GM10847 (cell line): ENCODE data around the gene SBF1.

Experiments used
- POLR2A ChIP-seq: IDR thresholded peaks from 2 replicates; pipeline ENCODE4 v1.6.1; 2011; ENCODE audit not compliant: insufficient read length; ENCODE audit errors: extremely low read depth

SBF1 gene, protein sequence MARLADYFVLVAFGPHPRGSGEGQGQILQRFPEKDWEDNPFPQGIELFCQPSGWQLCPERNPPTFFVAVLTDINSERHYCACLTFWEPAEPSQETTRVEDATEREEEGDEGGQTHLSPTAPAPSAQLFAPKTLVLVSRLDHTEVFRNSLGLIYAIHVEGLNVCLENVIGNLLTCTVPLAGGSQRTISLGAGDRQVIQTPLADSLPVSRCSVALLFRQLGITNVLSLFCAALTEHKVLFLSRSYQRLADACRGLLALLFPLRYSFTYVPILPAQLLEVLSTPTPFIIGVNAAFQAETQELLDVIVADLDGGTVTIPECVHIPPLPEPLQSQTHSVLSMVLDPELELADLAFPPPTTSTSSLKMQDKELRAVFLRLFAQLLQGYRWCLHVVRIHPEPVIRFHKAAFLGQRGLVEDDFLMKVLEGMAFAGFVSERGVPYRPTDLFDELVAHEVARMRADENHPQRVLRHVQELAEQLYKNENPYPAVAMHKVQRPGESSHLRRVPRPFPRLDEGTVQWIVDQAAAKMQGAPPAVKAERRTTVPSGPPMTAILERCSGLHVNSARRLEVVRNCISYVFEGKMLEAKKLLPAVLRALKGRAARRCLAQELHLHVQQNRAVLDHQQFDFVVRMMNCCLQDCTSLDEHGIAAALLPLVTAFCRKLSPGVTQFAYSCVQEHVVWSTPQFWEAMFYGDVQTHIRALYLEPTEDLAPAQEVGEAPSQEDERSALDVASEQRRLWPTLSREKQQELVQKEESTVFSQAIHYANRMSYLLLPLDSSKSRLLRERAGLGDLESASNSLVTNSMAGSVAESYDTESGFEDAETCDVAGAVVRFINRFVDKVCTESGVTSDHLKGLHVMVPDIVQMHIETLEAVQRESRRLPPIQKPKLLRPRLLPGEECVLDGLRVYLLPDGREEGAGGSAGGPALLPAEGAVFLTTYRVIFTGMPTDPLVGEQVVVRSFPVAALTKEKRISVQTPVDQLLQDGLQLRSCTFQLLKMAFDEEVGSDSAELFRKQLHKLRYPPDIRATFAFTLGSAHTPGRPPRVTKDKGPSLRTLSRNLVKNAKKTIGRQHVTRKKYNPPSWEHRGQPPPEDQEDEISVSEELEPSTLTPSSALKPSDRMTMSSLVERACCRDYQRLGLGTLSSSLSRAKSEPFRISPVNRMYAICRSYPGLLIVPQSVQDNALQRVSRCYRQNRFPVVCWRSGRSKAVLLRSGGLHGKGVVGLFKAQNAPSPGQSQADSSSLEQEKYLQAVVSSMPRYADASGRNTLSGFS (N-terminal part only)

DNA sequence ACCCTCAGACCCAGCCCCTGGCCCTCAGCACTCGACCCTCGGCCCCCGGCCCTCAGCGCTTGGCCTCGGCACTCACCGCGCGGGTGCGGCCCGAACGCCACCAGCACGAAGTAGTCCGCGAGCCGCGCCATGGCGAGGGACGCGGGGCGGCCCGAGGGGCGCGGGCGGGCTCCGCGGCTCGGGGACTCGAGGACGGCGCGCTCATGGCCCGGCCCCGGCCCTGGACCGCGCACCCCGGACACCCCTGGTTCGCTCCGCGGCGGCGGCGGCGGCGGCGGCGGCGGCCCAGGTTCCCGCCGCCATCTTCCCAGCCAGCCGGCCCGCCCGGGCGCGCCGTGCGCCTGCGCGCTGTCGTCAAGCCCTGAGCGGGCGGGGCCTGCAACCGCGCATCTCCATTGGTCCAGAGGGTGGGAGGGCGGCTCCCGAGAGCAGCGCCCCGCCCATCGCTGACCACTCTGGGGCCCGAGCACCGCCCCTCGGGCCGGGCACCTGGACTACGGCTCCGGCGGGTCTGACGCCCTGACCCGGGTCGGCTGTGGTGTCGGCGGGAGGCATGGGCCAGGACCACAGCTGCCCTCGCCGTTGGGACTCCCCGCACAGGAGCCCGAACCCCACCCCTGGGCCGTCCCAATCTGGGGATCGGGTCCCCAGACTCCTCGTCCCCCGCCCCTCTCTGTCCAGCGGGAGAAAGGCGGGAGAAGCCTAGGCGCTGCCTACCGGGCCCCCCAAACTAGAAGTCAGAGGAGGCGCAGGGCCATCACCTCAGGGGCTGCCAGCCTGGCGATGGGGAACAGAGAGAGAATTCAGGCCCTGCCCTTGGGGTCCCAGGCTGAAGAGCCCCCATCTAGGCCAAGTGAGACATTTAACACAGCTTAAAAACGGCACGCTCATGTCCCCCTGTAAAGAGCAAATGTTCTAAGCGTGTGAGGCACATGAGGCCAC is at the start of gene SBF1:
TSS of gene SBF1 (minus strand) at position 326 of the 942 bp plus-strand sequence. CDS start at position 131, 195 bp downstream.
- TF ChIP-seq POLR2A, result peak; percentile 36

DNA sequence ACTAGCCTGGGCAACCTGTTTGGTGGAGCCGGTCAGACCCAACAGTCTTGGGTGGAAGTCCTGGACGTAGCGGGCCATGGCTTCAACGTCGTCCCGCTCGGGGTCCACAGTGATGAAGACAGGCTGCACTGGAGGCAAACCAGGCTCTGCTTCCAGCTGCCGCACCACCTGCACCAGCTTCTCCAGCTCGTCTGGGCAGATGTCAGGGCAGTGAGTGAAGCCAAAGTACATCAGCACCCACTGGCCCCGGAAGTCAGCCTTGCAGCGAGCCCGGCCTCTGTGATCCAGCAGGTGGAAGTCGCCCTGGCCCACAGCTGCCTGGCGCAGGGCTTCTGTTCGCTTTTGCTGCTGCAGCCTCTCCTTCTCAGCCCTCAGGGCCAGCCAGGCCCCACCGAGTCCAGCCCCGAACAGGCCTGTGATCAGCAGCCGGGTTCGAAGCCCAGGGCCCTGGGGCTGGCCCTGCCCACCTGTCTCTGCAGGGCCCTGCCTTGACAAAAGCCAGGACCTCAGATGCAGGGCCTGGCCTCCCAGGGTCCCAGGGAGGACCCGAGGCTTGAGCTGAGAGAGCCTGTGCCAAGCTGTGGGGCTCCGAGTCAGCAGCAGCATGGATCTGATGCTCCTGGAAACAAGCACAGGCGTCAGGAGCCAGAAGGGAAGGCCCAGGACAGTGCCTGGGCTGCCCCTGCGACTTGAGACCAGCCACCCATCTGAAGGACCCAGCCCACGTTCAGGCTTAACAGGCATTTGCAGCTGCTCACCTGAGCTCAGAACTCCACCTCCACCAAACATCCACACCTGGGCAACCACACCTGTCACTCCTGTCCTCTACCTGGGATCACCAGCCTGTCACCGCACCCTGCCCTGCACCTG is 49.2 kb upstream of the SBF1 start:
- TF ChIP-seq POLR2A, result no peak

DNA sequence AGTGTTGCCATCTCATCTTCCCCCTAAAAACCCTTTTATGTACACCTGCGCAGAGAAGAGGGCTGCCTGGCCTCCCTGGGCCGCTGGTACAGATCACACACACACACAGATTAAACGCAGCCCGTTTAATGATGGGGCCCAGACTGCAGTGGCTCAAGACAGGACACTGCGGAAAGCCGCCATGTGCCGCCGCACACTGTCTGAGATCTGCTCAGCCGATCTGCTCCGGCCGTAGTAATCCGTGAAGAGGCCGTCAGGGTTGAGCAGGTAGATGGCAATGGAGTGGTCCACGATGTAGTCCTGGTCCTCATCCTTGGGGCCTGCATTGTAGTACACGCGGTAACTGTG is 48.6 kb upstream of the SBF1 start:
- no peak for TF ChIP-seq POLR2A

- TF ChIP-seq POLR2A, result no peak
Observed at GRCh38 chr22:50522806-50523438, 48.1 kb upstream of the SBF1 start.

DNA sequence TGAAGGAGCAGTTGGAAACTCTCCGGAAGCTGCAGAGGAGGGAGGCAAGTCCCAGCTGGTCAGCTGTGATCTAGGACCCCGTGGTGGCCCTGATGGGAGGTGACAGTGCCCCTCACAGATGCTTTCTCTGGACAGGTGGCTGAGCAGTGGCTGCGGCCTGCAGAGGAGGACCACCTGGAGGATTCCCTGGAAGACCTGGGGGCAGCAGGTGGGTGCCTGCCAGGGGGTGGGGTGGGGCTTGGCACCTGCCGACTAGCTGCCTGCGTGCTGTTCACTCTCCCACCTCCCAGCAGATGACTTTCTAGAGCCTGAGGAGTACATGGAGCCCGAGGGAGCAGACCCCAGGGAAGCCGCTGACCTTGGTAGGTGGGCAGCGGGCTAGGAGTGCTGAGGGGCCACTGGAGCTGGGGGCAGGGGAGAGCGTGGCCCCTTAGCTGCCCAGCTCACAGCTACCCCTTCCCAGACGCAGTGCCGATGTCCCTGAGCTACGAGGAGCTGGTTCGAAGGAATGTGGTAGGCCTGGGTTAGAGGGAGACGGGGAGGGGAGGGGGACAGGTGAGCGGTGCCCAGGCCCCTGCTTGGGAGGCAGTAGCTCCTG is 47.5 kb upstream of the SBF1 start:
- no peak for TF ChIP-seq POLR2A

- no peak for TF ChIP-seq POLR2A
Observed at GRCh38 chr22:50521710-50522109, 46.9 kb upstream of the SBF1 start.

- no peak for TF ChIP-seq POLR2A
Observed at GRCh38 chr22:50520826-50521453, 46.1 kb upstream of the SBF1 start.

- TF ChIP-seq POLR2A, result no peak
Observed at GRCh38 chr22:50519151-50519550, 44.3 kb upstream of the SBF1 start.

DNA sequence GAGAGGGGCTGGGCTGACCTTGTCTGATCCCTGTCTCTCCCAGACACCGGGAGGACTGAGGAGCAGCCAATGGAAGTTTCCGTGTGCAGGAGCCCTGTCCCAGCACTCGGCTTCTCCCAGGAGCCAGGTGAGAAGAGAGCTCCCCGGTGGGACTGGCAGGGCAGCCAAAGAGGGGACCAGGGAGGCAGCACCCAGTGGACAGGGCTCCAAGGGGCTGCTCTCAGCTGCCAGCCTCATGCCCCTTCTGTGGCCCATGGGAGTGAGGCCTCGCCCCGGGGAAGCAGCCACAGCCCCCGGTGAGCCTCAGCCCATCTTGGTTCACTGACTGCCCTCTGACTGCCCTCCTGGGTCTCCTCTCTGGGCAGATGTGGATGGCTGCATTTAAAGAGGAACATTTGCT is 43.8 kb upstream of the SBF1 start:
- TF ChIP-seq POLR2A, result no peak

GRCh38 chr22:50517495-50518260 is 42.8 kb upstream of the SBF1 start:
- TF ChIP-seq POLR2A, result no peak

GRCh38 chr22:50516891-50517290 is 42.1 kb upstream of the SBF1 start:
- no peak for TF ChIP-seq POLR2A
